GM19043 (cell line): ENCODE results near the gene SBNO2.

ENCODE experiments used
- ATAC-seq: cut with Tn5 transposase; IDR thresholded peaks from one replicate; pipeline ENCODE4 v1.9.1; 2021; ENCODE audit warnings: low read depth; ENCODE audit not compliant: unreplicated experiment

The SBNO2 gene

GRCh38 chr19:1109697-1110671, 64.1 kb downstream of the SBNO2 start:
- ATAC-seq = no peak

GRCh38 chr19:1109032-1109551, 65.0 kb downstream of the SBNO2 start:
- ATAC-seq = no peak

- ATAC-seq = no peak
Observed at GRCh38 chr19:1108291-1109031, 65.6 kb downstream of the SBNO2 start.

GRCh38 chr19:1107661-1108261, 66.3 kb downstream of the SBNO2 start:
- ATAC-seq = no peak

GRCh38 chr19:1106841-1107660, 67.0 kb downstream of the SBNO2 start:
- ATAC-seq = no peak

GRCh38 chr19:1105873-1106840, 67.9 kb downstream of the SBNO2 start:
- ATAC-seq = no peak

GRCh38 chr19:1105008-1105872, 68.8 kb downstream of the SBNO2 start:
- ATAC-seq = no peak

GRCh38 chr19:1104311-1105007, 69.6 kb downstream of the SBNO2 start:
- ATAC-seq = no peak

GRCh38 chr19:1103708-1104310, 70.3 kb downstream of the SBNO2 start, which contains the start of gene GPX4:
GPX4 (plus strand) TSS chr19:1103994; CDS start chr19:1104044, 50 bp downstream.
- ATAC-seq = peak; percentile 68

GRCh38 chr19:1103132-1103707, 70.8 kb downstream of the SBNO2 start:
- no peak for ATAC-seq

GRCh38 chr19:1102407-1103131, 71.5 kb downstream of the SBNO2 start:
- no peak for ATAC-seq

GRCh38 chr19:1101337-1101698, 72.8 kb downstream of the SBNO2 start:
- ATAC-seq = no peak

- no peak for ATAC-seq
Observed at GRCh38 chr19:1098177-1099051, 75.7 kb downstream of the SBNO2 start.

- no peak for ATAC-seq
Observed at GRCh38 chr19:1097810-1098176, 76.3 kb downstream of the SBNO2 start.
